ENCODE results near the gene NDUFA12. TPM values are rescaled to one million over a fixed set of nuclear protein-coding genes. Genes with fewer than 3 reads are reported as not detected.

NDUFA12 gene
- total RNA-seq, 1 experiment from 2014 or later, result 130 TPM

DNA sequence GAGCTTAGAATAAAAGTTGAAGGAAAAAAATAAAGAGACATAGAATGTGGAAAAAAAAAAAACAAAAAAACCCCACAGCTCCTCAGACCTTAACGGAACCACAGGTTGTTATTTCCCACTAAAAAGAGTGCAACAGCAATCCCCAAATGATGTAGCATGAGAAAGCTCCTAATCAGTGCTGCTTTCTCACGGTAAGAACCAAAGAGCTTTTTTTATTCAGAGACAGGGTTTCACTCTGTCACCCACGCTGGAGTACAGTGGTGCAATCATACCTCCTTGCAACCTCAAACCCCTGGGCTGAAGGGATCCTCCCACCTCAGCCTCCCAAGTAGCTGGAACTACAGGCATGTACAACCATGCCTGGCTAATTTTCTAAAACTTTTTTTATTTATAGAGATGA is 13.3 kb downstream of the NDUFA12 start:
- no peaks in the 10 kb centered on the region for H3K9me2 ChIP-seq (replicated peaks; ENCODE audit: low read length)
- DNase-seq, result no peak
- H3K36me3 ChIP-seq (ENCODE audit: low read depth, low read length), result peaks cover 13% of the 10 kb centered on the region
- no peaks in the 10 kb centered on the region for H3F3A ChIP-seq (ENCODE audit: low read length, unreplicated experiment)
- H3K27me3 ChIP-seq (ENCODE audit: low read length), result no peaks in the 10 kb centered on the region
- ATAC-seq, result no peak
- peaks cover 11% of the 10 kb centered on the region; the same call in 1 of the 2 replicates for H3K79me2 ChIP-seq (ENCODE audit: low read length)
- intact Hi-C loops (cut with micrococcal nuclease), result no loop called here
- peaks cover 13% of the 10 kb centered on the region for H3K4me1 ChIP-seq (ENCODE audit: insufficient read depth, low read length)
- no peak overlapping the region for H2AFZ ChIP-seq (ENCODE audit: low read length)
- no peak overlapping the region for H3K9ac ChIP-seq (ENCODE audit: low read length)
- H3K4me3 ChIP-seq (ENCODE audit: low read length), result no peak overlapping the region
- ChIA-PET POLR2A (ENCODE audit: unreplicated experiment) (no interaction called here), CTCF (no interaction called here)
- H3K9me3 ChIP-seq (ENCODE audit: low read length), result no peaks in the 10 kb centered on the region
- TF ChIP-seq EZH2 (IDR thresholded peaks at IDR 0.05; ENCODE audit: low read length, unreplicated experiment) (no peak), CTCF (conservative IDR thresholded peaks at IDR 0.05; ENCODE audit: low read depth, low read length) (no peak), EZH2phosphoT487 (IDR thresholded peaks at IDR 0.05; ENCODE audit: borderline replicate concordance, low read length) (no peak)
- no TSS peak for BruUV-seq (replicated peaks)
- H3K4me2 ChIP-seq (ENCODE audit: low read length), result no peak overlapping the region
- H3K27ac ChIP-seq (ENCODE audit: low read length), result no peak overlapping the region
- H4K20me1 ChIP-seq (ENCODE audit: low read length), result peaks cover 8% of the 10 kb centered on the region; the same call in 1 of the 2 replicates

DNA sequence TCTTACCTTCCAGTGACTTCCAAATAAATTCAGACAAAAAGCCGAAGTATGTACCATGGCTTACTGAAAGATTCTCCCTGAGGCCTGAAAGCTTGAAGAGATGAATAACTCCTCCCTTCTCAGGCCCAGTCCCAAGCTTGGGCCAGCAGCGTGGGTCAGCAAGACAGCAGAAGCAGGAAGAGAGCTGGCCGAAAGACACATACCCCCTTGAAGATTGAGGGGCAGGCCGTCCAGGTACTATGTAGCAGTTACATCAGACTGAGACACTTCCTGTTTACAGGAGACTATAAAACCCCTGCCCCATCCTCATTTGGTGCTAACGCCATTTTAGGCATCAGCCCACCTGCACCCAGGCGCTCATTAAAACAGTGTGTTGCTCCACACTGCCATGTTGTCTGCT is 15.0 kb downstream of the NDUFA12 start:
- ChIA-PET POLR2A (ENCODE audit: unreplicated experiment) (no interaction called here), CTCF (no interaction called here)
- Histone ChIP-seq H3K4me3 (ENCODE audit: low read length) (no peak overlapping the region), H3K79me2 (ENCODE audit: low read length) (peaks cover 7% of the 10 kb centered on the region; the same call in 1 of the 2 replicates), H3K9me2 (replicated peaks; ENCODE audit: low read length) (no peaks in the 10 kb centered on the region), H3K36me3 (ENCODE audit: low read depth, low read length) (peaks cover 13% of the 10 kb centered on the region), H3K27ac (ENCODE audit: low read length) (no peak overlapping the region), H4K20me1 (ENCODE audit: low read length) (no peaks in the 10 kb centered on the region), H2AFZ (ENCODE audit: low read length) (no peak overlapping the region), H3K9ac (ENCODE audit: low read length) (no peak overlapping the region), H3F3A (ENCODE audit: low read length, unreplicated experiment) (no peaks in the 10 kb centered on the region), H3K27me3 (ENCODE audit: low read length) (no peaks in the 10 kb centered on the region), H3K4me2 (ENCODE audit: low read length) (no peak overlapping the region), H3K9me3 (ENCODE audit: low read length) (no peaks in the 10 kb centered on the region), H3K4me1 (ENCODE audit: insufficient read depth, low read length) (no peaks in the 10 kb centered on the region)
- DNase-seq, result no peak
- intact Hi-C loops (cut with micrococcal nuclease), result loop anchor here (10.0 kb wide), 1 partner anchor 224 kb away; no protein-coding TSS in a partner anchor
- TF ChIP-seq CTCF (conservative IDR thresholded peaks at IDR 0.05; ENCODE audit: low read depth, low read length) (no peak), EZH2phosphoT487 (IDR thresholded peaks at IDR 0.05; ENCODE audit: borderline replicate concordance, low read length) (no peak), EZH2 (IDR thresholded peaks at IDR 0.05; ENCODE audit: low read length, unreplicated experiment) (no peak)
- no TSS peak for BruUV-seq (replicated peaks)
- no peak for ATAC-seq

DNA sequence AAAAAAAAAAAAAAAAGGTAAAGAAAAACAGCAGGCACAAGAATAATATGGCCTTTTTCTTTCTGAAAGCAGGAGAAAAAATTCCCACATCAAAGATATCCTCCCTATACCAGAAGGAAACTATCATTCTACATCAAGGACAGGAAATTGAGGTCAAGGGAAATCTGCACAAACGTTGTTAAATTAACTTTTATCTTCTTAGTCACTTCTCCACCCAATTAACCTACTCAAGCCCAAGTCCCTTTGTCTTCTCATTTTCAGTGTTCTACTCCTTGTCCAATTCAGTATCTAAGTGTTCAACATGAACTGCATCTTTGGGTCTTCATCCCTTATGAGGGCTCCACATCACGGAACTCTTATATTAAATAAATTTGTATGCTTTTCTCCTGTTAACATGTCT is 15.7 kb downstream of the NDUFA12 start:
- Histone ChIP-seq H3K4me2 (ENCODE audit: low read length) (no peak overlapping the region), H3K36me3 (ENCODE audit: low read depth, low read length) (peaks cover 13% of the 10 kb centered on the region), H3K27ac (ENCODE audit: low read length) (no peak overlapping the region), H3K9me3 (ENCODE audit: low read length) (no peaks in the 10 kb centered on the region), H3K27me3 (ENCODE audit: low read length) (no peaks in the 10 kb centered on the region), H3K9ac (ENCODE audit: low read length) (no peak overlapping the region), H3K4me3 (ENCODE audit: low read length) (no peak overlapping the region), H3K79me2 (ENCODE audit: low read length) (peaks cover 12% of the 10 kb centered on the region), H2AFZ (ENCODE audit: low read length) (no peak overlapping the region), H3F3A (ENCODE audit: low read length, unreplicated experiment) (no peaks in the 10 kb centered on the region), H3K9me2 (replicated peaks; ENCODE audit: low read length) (no peaks in the 10 kb centered on the region), H3K4me1 (ENCODE audit: insufficient read depth, low read length) (no peaks in the 10 kb centered on the region), H4K20me1 (ENCODE audit: low read length) (no peaks in the 10 kb centered on the region)
- CTCF ChIA-PET, result no interaction called here
- BruUV-seq (replicated peaks), result no TSS peak
- POLR2A ChIA-PET (ENCODE audit: unreplicated experiment), result no interaction called here
- DNase-seq, result no peak
- TF ChIP-seq CTCF (conservative IDR thresholded peaks at IDR 0.05; ENCODE audit: low read depth, low read length) (no peak), EZH2 (IDR thresholded peaks at IDR 0.05; ENCODE audit: low read length, unreplicated experiment) (no peak), EZH2phosphoT487 (IDR thresholded peaks at IDR 0.05; ENCODE audit: borderline replicate concordance, low read length) (no peak)
- intact Hi-C loops (cut with micrococcal nuclease), result loop anchor here (10.0 kb wide), 1 partner anchor 223 kb away; no protein-coding TSS in a partner anchor
- ATAC-seq, result no peak

Measured in PC-3 (cell line).